C1 segment of cervical spinal cord (tissue), 14 donors: ENCODE data around the gene KIT.

ENCODE experiments used
- DNase-seq, 14 donors: peaks; one replicate each; lab custom pipeline; 2025; lab: John Stamatoyannopoulos, UW

The KIT gene

GRCh38 chr4:54744487-54744886, 86.7 kb downstream of the KIT start:
- DNase-seq, result no peak

- no peak for DNase-seq
These were observed 87.4 kb downstream of the KIT start for GRCh38 chr4:54745031-54745770.

- DNase-seq, result no peak
These were observed 88.5 kb downstream of the KIT start for GRCh38 chr4:54746218-54746617.

- DNase-seq, result no peak
These were observed 92.6 kb downstream of the KIT start for GRCh38 chr4:54750341-54750740.

- DNase-seq, result no peak
These were observed 96.6 kb downstream of the KIT start for GRCh38 chr4:54754394-54754793.

- DNase-seq, result no peak
These were observed 106.7 kb downstream of the KIT start for GRCh38 chr4:54764476-54764875.

- DNase-seq, result no peak
These were observed 109.6 kb downstream of the KIT start for GRCh38 chr4:54767376-54767775.

- no peak for DNase-seq
These were observed 115.3 kb downstream of the KIT start for GRCh38 chr4:54773022-54773421.

GRCh38 chr4:54779036-54779435, 121.3 kb downstream of the KIT start:
- DNase-seq, result no peak

- no peak for DNase-seq
These were observed 121.9 kb downstream of the KIT start for GRCh38 chr4:54779476-54780148.

GRCh38 chr4:54780149-54780495, 122.4 kb downstream of the KIT start:
- no peak for DNase-seq

GRCh38 chr4:54781756-54782155, 124.0 kb downstream of the KIT start:
- DNase-seq, result peak in 3 of 14 donors; percentile 5 to 21 (median 16)

GRCh38 chr4:54783402-54784110, 125.8 kb downstream of the KIT start:
- DNase-seq, result no peak

- peak in 13 of 14 donors; percentile 6 to 73 (median 67) for DNase-seq
These were observed 126.5 kb downstream of the KIT start for GRCh38 chr4:54784161-54784671.
